Lower leg skin (tissue), 3 donors: ENCODE measurements around the gene PEBP1.

Experiments
- CTCF ChIP-seq, 3 donors: fragments of 450-650 bp; IDR thresholded peaks; one replicate each; pipeline ENCODE4 v1.5.1; 2016; ENCODE audit warnings: antibody characterized with exemption in 3 of 3, mild to moderate bottlenecking in 3 of 3, moderate library complexity in 2 of 3
- POLR2A ChIP-seq, 2 donors: fragments of 450-650 bp; IDR thresholded peaks; one replicate each; pipeline ENCODE4 v1.6.1; 2016 to 2017; ENCODE audit warnings: antibody characterized with exemption in 2 of 2, mild to moderate bottlenecking in 1 of 2, moderate library complexity in 1 of 2

- no peak for TF ChIP-seq CTCF (IDR thresholded peaks at IDR 0.05)
- TF ChIP-seq POLR2A (IDR thresholded peaks at IDR 0.05): no peak
These were observed 9.9 kb downstream of the PEBP1 start for GRCh38 chr12:118145798-118146156.
